Stimulated activated CD4-positive, alpha-beta T cell treated with anti-CD3 and anti-CD28 coated beads, Interleukin-4, amount 100 ng/mL, for 4 hours (primary cell): Measurements from ENCODE around the gene NRN1.
"Not testable (repeated sequence)": the region's sequence is repeated elsewhere in the genome, so short reads cannot be mapped to it uniquely, and the experiment has no call there.

ENCODE experiments used
- DNase-seq, 2 experiments: peaks; one replicate each; pipeline ENCODE4 v3.0.0-alpha.2; 2020

The NRN1 gene

DNA sequence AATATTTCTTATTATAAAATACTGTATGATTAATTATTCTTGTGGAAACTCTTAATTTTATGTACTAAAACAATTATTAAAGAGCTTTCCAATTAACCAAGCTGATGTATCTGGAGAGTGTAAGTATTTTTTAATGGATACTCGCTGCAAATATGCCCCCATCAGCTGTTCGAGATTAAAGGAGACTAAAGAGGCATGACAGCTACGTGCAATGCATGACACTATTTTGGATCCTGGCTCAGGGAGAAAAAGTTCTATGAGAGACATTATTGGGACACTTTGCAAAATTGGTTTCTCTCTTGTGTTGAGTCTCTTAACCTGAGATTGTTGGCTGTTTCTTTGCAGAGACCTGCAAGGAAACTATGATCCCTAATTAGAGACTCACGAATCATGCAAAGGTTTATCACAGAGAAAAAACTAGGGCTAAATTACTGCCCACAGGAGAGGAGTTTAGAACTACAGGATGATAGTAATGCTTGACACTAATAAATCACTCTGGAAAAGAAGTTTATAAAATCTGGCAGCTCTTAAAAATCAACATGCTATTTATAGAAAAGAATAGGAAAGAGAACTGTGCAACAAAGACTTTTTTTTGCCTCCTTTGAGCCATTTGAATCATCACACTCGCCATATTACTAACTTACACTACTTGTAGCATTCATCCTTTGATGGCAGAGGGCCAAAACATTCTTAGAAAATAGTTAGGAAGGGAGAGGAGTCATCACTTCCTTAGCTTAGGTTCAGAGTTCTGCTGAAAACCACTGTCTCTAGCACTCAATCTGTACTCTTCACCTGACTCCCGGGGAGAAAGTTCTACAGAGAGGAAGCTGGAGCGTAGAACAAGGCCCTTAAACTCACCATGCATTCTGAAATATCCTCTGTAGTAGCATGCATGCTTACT, 25.3 kb downstream of the NRN1 start:
- DNase-seq: no peak

DNA sequence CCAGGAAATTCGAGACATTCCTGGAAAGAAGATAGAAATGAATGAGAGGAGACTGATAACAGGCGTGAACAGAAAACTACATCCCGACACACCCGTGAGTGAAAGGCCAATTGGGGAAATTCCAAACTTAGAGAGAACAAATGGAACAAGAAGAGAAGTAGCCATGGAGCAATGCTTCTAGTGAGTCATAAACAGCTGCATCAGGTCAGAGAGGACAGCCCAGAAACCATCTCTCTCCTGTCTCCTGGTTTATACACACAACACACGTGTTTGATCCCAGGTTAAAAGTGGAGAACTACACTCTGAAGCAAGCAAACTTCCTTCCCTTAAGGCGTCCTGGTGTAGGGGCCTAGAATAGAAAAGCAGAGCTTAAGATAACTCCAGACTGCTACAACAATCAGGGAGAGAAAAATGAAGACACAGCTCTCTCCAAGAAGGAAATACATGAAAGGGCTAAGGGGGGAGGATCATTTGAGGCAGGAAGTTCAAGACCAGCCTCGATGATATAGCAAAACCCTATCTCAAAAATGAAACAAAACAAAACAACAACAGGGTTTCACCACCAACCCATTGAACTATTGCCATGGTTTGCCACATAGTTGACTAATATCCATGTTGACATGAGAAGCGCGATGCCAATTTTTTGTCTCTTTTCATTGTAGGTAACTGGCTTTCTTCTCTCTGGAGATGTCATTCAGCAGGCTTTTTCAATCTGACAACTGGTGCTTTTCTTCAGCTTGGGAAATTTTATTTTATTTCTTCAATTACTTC, 26.9 kb downstream of the NRN1 start:
- DNase-seq: no peak

DNA sequence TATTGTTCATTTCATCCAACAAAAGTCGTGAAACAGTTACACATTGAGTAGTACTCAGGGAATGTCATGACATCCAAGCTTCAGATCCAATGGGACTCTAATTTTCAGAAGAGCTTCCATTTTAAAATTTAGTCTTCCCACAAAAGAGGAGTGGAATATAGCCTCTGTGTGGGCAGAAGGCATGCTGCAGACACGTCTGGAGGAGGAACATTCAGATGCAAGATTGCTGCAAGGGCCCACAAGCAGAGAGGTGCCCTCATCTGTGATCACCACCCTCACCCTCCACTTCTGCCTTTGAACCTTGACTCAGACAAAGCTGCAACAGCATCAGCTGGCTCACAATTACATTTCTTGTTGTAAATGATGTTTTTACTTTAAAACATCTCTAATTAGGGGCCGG, 29.9 kb downstream of the NRN1 start:
- no peak for DNase-seq

DNA sequence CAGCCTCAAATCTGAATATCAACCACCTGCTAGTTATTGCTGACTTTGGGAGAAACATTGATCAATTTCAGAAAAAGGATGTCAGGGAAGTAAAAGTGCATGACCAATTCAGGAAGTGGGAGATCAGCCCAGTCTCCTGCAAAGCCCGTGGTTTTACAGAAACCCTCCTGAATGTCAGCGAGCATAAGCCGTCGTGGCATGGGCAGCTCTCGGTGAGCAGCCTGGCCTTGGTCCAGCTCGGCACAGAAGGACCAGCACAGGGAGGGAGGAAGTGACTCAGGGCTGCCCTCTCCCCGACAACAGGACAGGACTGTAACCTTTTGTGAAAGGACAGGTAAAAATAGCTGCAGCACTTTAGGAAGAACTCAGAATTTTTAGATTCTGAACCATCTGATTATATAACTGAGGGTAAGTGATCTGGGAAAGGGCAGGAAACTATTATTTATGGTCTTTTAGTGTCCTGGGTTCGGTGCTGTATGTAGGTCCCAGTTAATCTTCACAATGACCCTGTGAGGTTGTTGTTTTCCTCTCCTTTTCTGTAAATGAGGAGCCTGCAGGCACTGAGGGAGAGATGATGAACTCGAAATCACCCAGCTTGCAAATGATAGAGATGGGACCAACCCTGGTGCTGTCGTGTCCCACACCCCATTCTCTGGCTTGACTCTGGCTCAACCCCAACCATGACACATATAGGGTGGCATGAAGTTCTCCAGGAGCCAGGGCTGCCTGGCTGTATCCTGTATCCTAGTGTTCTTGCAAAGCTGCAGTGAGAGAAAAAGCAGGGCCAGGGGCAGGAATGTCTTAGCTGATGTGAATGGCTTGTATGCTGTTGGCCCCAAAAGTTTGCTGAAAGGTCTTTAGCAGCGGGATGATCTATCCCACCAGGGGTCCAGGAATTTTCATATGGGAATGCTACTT, 37.6 kb downstream of the NRN1 start:
- DNase-seq: no peak

DNA sequence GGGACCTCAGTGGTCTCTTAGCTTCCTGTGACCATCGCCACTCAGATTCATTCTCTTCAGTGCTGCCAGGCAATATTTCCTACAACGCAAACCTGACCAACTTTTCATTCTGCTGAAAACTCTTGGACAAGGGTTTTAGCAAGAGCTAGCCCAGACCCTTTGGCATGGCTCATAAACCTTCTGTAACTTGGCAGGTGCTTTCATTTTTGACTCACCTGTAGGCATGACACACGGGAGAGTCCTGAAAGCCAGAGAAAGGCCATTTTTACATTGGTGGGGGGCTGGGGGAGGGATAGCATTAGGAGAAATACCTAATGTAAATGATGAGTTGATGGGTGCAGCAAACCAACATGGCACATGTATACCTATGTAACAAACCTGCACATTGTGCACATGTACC, 38.7 kb downstream of the NRN1 start:
- DNase-seq: not testable (repeated sequence)

DNA sequence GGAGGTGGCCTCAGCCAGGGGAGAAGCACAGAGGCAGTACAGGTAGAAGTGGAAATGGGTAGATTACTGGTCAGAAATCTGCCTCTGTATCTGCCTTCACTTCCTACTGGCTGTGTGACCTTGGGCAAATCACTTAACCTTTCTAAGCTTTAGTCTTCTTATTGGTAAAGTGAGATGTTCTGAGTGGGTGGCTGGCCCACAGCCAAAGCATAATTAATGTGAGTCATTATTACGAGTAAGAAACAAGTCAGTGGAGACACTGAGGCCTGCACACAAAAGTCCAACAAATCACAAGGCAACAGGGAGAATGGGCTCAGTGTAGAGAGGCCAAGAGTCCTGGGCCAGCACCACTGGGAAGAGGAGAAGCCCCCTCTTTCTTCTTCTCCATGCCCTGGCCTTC, 39.1 kb downstream of the NRN1 start:
- no peak for DNase-seq

DNA sequence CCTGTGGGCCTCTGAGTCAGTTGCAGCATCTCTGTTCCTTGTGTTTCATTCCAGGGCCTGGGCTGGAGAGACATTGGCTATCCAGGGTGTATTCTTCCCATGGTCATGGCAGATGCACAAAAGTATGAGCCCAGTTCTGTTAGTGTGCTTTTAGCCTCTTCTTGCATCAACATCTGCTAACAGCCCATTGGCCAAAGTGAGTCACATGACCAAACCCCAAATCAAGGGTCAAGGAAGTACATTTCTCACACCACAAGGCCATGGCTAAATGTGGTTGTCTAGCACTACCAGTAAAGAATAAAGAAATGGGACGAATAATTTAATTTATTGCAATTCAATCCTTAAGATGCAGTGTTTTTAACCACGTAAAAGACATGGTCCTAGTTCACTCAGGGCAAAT, 43.9 kb downstream of the NRN1 start:
- no peak for DNase-seq

DNA sequence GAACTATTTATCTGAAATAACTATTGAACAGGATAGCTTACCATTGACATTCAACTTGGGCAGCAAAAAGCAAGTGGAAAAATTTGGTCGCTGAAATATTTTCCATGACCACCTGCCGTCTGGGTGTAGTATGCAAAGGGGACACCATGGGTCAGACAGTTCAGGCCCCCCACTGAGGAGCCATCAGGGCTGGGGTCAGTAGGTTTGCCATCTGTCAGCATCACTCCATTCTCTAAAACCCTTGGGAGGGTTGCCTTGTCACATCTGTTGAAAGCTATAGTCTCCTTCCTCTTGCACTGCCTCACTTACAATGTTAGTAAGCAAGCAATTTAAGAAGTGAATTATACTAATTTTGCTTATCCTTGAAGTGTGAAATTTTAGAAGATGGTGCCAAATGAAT, 44.9 kb downstream of the NRN1 start:
- no peak for DNase-seq

DNA sequence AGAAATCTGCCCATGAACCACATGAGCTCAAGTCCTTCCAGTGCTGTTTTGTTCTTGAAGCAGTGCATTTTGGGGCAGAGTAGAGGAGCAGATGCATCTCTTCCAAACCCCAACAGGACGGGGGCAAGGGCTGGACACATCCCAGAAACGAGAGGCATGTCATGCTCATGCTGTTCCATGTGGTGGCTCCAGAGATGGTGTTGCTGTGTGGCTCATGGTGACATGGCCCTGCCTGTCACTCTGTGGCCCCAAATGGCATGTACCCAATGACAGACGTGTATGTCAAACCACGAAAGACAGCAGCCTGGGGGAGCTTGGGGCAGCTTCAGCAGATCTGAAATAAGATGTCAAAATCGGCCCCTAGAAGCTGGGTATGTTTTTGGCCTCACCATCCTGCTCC, 46.3 kb downstream of the NRN1 start:
- DNase-seq: no peak

DNA sequence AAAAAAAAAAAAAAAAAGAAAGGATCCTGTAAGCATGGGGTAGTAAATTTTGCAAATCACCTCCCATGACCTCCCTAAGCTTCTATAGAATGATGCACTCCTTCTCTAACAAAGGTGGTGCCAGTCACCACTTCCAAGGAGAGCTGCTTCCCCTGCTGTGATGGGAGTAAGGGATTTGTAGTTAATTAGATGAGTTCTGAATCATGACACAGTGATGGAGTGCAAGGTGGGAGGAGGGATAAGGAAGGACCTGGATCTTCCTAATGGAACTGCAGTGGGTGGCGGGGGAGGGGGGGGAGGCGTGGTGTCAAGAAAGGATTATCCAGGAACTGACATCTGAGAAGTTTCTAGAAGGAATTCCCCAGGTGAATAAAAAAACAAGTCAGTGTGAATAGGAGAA, 47.8 kb downstream of the NRN1 start:
- no peak for DNase-seq

DNA sequence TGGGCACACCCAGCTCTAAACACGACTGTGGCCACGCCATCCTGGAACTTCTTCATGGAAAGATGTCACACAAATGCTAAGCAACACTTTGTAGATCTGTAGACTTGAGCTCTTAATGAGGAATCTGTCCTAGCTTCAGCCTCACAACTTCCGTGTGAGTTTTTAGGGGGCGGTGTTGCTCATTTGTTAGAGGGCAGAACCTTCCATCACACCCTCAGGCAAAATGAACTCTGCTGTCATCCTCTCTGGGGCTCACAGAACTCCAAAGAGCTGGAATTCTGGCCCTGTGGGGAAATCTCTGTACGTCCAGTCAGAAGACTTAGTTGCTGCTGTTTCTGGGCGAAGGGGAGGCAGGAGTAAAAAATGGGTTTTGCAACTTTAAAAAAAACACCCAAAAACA, 49.8 kb downstream of the NRN1 start:
- DNase-seq: no peak

DNA sequence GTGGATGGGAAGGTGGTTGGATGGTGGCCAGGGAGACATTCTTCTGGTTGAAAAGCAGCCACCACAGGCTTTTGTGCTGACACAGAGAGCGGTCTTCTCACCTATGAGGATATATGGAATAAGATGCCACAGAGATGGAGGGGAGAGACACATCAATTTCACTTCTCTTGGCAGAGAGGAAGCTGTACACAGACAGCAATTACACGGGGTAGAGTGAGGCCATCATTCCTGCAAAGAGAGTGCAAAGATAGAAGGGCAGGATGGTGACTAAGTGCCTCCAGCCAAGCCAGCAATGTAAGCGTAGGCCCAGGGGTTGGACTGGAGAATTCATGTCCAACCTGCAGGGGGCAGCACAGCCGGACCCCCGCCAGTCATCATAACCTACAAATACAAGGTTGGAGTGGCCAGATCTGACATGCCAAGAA, 56.4 kb downstream of the NRN1 start:
- peak in 1 of 2 experiments; percentile 8 for DNase-seq
